Activated CD8-positive, alpha-beta T cell treated with anti-CD3 and anti-CD28 coated beads, Interleukin-2, amount 10 ng/mL, durations not matched to agents 7 days and 5 days (primary cell): ENCODE results near the gene FKBP4. TPM values are rescaled to one million over a fixed set of nuclear protein-coding genes. Genes with fewer than 3 reads are reported as not detected.

ENCODE experiments used
- ATAC-seq: fragments of 150-1000 bp; cut with Tn5 transposase; one replicate; pipeline ENCODE4 v1.10.0; 2021; ENCODE audit warnings: moderate library complexity
- CTCF ChIA-PET: fragments of 350-600 bp; sonication (Branson Sonifier 250); formaldehyde crosslinking; loops from one replicate; lab custom pipeline; 2021; ENCODE audit warnings: antibody characterized with exemption; lab: Charles Lee
- POLR2A ChIA-PET: fragments of 350-600 bp; sonication (Branson Sonifier 250); formaldehyde crosslinking; loops from one replicate; lab custom pipeline; 2021; ENCODE audit warnings: antibody characterized with exemption; lab: Charles Lee
- DNase-seq: peaks from one replicate; pipeline ENCODE4 v3.0.0-alpha.2; 2020
- H3K27ac Mint-ChIP-seq: one replicate; pipeline ENCODE4 v1.8.0; 2021; ENCODE audit warnings: mild to moderate bottlenecking, mixed read lengths
- H3K27me3 Mint-ChIP-seq: one replicate; pipeline ENCODE4 v1.8.0; 2021; ENCODE audit warnings: low read depth, mixed read lengths
- H3K36me3 Mint-ChIP-seq: one replicate; pipeline ENCODE4 v1.8.0; 2021; ENCODE audit warnings: low read depth, mixed read lengths
- H3K4me1 Mint-ChIP-seq: one replicate; pipeline ENCODE4 v1.8.0; 2021; ENCODE audit warnings: low read depth, mixed read lengths
- H3K4me3 Mint-ChIP-seq: one replicate; pipeline ENCODE4 v1.8.0; 2021; ENCODE audit warnings: mild to moderate bottlenecking, mixed read lengths
- H3K9me3 Mint-ChIP-seq: one replicate; pipeline ENCODE4 v1.8.0; 2022; ENCODE audit warnings: mixed read lengths; ENCODE audit not compliant: insufficient read depth
- total RNA-seq, 2 experiments: library from RNA; stranded (reverse); gene quantifications; one replicate each; pipeline ENCODE4 v1.2.3, GENCODE V29; 2021

FKBP4 gene
- total RNA-seq, 2 experiments from 2014 or later = 91.5 to 102 TPM

DNA sequence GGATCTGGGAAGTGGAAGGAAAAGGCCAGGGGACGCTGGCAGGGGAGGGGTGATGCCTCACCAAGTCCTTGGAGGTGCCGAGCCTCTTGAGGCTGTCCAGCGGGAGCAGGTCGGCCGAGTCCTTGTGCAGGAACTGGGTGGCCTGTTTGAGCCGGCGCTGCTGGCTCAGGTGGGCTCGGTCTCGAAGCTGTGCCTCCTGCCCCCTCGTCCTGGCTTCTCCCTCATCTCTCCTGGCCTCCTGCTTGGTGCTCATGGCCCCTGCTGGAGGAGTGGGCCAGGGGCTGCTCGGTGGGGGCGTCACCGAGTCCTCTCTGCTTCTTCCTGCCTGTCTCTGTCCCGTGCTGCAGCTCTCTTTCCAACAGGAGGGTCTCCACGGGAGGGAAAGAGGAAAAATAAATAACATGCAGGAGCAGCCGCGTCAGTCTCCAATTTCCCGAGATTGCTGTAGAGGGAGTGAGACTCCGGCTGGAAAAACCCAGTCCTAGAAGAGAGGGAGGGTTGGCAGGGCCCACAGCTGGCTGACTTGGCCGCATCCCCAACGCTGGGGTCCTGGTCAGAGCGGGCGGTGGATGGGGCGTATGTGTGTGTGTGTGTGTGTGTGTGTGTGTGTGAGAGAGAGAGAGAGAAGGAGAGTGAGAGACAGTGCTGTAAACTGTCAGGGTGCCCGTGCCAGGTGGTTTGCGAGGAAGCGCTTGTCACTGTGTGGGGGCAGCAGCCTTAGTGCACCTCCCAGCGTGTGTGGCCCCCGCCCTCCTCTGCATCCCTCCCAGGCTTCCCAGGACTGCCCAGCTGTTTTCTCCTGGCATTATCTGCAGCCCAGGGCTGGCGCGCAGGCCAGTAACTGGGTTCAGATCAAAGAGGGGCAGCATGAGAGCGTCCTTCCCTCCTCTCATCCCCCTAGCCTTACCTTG lies 40.1 kb downstream of the FKBP4 start, which contains the start of gene NRIP2:
NRIP2 (minus strand) TSS at position 455 of the 911 bp plus-strand sequence; CDS start at position 403, 52 bp downstream.
- ChIA-PET CTCF (interaction anchor here (1.4 kb wide), 1 partner anchor 11 kb away, joined by 5 read pairs; no protein-coding TSS in a partner anchor), POLR2A (interaction anchor here (1.0 to 1.2 kb wide), 2 partner anchors 22 to 42 kb away, joined by 3 to 5 read pairs; partner anchors contain the start of genes FOXM1, ITFG2 and RHNO1)
- Mint-ChIP-seq H3K27me3 (no peaks in the 10 kb centered on the region), H3K27ac (no peak within 1 kb of the TSS), H3K36me3 (peaks cover 17% of the 10 kb centered on the region), H3K4me1 (no peaks in the 10 kb centered on the region), H3K9me3 (no peaks in the 10 kb centered on the region), H3K4me3 (no peak within 1 kb of the TSS)
- ATAC-seq (no peak), DNase-seq (no peak)

DNA sequence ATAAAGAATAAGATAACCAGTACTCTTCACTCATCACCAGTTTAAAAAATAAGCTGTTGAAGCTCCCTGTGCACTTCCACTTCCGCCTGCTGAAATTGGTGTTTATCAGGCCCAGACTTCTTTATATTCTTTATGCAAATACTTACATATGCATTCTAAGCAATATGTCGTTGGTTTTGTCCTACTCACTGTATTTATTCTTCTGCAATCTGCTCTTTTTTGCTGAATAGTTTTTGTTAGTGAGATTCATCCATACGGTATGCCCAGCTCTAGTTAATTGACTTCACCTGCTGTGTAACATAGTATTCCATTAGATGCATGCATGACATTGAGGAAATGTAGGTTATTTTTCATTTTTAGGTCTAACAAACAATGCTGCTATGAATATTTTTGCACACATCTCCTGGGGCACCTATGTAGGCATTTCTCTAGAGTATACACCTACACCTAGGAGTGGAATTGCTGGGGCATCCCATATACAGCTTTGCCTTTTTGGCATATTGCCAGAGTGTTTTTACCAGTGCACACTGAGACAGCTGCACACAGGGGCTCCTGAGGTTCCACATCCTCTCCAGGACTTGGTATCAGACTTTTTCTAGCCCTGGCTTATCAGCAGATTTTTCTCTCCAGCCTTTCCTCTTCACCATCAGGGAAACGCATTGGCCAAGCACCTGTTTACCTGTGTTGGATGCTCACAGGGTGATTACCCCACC lies 41.1 kb downstream of the FKBP4 start:
- H3K36me3 Mint-ChIP-seq = peaks cover 14% of the 10 kb centered on the region
- CTCF ChIA-PET = no interaction called here
- no peaks in the 10 kb centered on the region for H3K9me3 Mint-ChIP-seq
- no peak overlapping the region for H3K4me3 Mint-ChIP-seq
- no peak for ATAC-seq
- POLR2A ChIA-PET = interaction anchor here (1.0 kb wide), 1 partner anchor 41 kb away, joined by 5 read pairs; the partner anchor contains the start of genes FOXM1 and RHNO1
- H3K27ac Mint-ChIP-seq = no peak overlapping the region
- DNase-seq = no peak
- no peaks in the 10 kb centered on the region for H3K27me3 Mint-ChIP-seq
- H3K4me1 Mint-ChIP-seq = no peaks in the 10 kb centered on the region

DNA sequence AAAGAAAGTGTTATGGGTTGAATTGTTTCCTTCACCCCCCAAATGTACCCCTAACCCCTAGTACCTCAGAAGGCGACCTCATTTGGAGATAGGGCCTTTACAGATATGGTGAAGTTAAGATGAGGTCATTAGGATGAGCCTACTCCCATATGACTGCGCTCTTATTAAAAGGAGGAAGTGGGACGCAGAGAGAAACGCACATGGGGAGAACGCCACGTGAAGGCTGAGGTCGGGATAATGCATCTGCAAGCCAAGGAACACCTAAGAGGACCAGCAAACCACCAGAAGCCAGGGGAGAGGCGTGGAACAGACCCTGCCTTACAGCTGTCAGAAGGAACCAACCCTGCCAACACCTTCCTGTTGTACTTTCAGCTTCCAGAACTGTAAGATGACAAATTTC lies 41.8 kb downstream of the FKBP4 start:
- Mint-ChIP-seq H3K27me3 (no peaks in the 10 kb centered on the region), H3K4me3 (no peak overlapping the region), H3K9me3 (no peaks in the 10 kb centered on the region), H3K27ac (no peak overlapping the region), H3K4me1 (no peaks in the 10 kb centered on the region), H3K36me3 (peaks cover 10% of the 10 kb centered on the region)
- CTCF ChIA-PET = no interaction called here
- POLR2A ChIA-PET = no interaction called here
- DNase-seq (no peak), ATAC-seq (no peak)

DNA sequence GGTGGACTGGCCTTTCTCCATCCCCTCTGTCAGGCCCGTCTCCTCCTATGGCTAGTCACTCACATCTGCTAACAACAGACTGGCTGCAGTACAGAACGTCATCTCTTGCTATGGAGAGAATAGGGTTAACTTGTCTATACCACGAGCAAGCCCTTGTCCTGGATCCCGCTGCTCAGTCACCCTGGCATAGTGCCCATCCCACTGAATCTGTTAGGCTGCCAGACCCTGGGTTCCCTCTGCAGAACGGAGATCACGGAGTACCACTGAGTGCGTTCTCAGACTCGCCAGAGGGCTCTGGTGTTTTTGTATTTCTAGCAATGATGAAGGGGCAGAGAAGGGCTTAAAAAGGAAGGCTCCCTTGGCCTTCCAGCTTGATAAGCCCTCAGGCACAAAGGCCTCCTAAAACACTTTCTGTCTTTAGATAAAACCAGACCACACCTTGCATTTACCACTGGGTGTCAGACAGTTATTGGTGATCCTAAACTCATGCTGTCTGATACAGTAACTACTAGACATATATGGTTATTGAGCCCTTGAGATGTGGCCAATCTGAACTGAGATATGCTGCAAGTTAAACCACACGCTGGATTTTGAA lies 46.4 kb downstream of the FKBP4 start:
- DNase-seq (no peak), ATAC-seq (no peak)
- Mint-ChIP-seq H3K4me1 (no peaks in the 10 kb centered on the region), H3K9me3 (no peaks in the 10 kb centered on the region), H3K27me3 (no peaks in the 10 kb centered on the region), H3K4me3 (no peak overlapping the region), H3K27ac (no peak overlapping the region), H3K36me3 (peaks cover 13% of the 10 kb centered on the region)
- ChIA-PET CTCF (no interaction called here), POLR2A (no interaction called here)

DNA sequence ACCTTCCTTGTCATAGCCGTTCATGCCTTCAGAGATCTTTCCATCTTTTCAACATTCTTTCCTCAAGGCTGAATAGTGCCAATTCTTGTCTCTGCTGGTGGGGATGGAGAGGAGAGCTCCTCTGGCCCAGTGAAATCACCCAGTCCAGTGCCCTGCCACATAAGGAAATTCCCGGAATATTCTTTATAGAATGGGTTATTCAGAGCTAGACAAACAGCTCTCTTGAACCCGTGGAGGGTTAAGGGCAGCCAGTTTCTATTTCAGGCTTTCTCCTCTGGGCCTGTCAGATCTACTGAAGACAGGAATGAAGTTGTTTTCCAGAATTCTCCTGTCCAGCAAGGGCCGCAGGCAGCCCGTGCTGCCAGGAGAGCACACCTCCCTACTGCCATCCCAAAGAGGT lies 48.2 kb downstream of the FKBP4 start:
- H3K9me3 Mint-ChIP-seq = no peaks in the 10 kb centered on the region
- no peaks in the 10 kb centered on the region for H3K27me3 Mint-ChIP-seq
- CTCF ChIA-PET = no interaction called here
- no peaks in the 10 kb centered on the region for H3K4me1 Mint-ChIP-seq
- H3K27ac Mint-ChIP-seq = no peak overlapping the region
- DNase-seq = no peak
- POLR2A ChIA-PET = no interaction called here
- peaks cover 10% of the 10 kb centered on the region for H3K36me3 Mint-ChIP-seq
- no peak overlapping the region for H3K4me3 Mint-ChIP-seq
- no peak for ATAC-seq

- Mint-ChIP-seq H3K4me1 (no peaks in the 10 kb centered on the region), H3K4me3 (no peak overlapping the region), H3K36me3 (peaks cover 5% of the 10 kb centered on the region), H3K27me3 (no peaks in the 10 kb centered on the region), H3K27ac (no peak overlapping the region), H3K9me3 (no peaks in the 10 kb centered on the region)
- DNase-seq = no peak
- POLR2A ChIA-PET = interaction anchor here (1.2 to 1.3 kb wide), 2 partner anchors 10 to 32 kb away, joined by 3 to 4 read pairs; partner anchors contain the start of genes FOXM1 and RHNO1
- CTCF ChIA-PET = interaction anchor here (1.0 to 3.1 kb wide), 5 partner anchors 9 to 162 kb away, joined by 3 to 11 read pairs (median 5); no protein-coding TSS in a partner anchor
- no peak for ATAC-seq
Measured at GRCh38 chr12:2844786-2845185, 50.0 kb downstream of the FKBP4 start.

- no peaks in the 10 kb centered on the region for H3K27me3 Mint-ChIP-seq
- no peak overlapping the region for H3K4me3 Mint-ChIP-seq
- DNase-seq = no peak
- no peak overlapping the region for H3K27ac Mint-ChIP-seq
- H3K4me1 Mint-ChIP-seq = no peaks in the 10 kb centered on the region
- CTCF ChIA-PET = interaction anchor here (1.0 to 3.1 kb wide), 7 partner anchors 9 to 162 kb away, joined by 3 to 11 read pairs (median 4); no protein-coding TSS in a partner anchor
- H3K36me3 Mint-ChIP-seq = peaks cover 4% of the 10 kb centered on the region
- H3K9me3 Mint-ChIP-seq = no peaks in the 10 kb centered on the region
- ATAC-seq = no peak
- POLR2A ChIA-PET = interaction anchor here (0.9 to 1.3 kb wide), 3 partner anchors 10 to 32 kb away, joined by 3 to 4 read pairs (median 3); partner anchors contain the start of genes FOXM1, RHNO1 and TEX52
Measured at GRCh38 chr12:2845280-2845679, 50.5 kb downstream of the FKBP4 start.

DNA sequence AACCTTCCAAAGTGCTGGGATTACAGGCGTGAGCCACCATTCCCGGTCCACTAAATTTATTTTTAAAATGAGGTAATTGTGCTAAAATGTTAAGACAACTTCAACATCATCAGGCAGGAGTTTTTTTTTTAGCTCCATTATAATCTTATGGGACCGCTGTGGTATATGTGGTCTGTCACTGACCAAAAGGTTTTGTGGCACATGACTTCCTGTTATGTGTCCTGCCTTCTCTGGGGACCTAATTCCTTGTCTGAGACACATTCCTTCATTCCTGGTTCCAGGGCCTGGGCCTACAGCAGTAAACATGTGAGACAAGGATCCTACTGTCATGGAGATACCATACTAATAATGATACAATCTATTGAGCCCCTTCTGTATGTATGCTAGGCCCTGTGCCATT lies 57.2 kb downstream of the FKBP4 start:
- CTCF ChIA-PET = interaction anchor here (1.4 kb wide), 1 partner anchor 92 kb away, joined by 4 read pairs; no protein-coding TSS in a partner anchor

DNA sequence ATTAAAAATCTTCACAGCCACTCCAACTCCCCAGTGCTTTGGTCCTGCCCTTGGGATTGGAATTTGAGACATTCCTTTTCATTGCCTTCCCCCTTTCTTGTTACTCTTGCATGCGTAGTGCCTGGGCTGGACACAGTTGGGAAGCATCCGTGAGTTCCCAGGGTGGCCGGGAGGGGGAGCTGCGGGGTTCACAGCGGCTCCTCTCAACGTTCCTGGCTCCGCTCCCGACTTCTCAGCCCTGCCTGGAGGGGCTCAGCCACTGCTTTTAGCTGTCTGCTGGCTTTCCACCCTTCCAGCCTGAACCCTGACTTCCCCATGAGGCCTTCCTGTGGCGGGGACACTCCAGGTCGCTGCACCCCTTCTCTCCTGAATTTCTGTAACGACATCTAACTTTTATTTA lies 58.9 kb downstream of the FKBP4 start:
- DNase-seq (peak; percentile 54), ATAC-seq (peak; percentile 65)
- no peak overlapping the region for H3K4me3 Mint-ChIP-seq
- no peak overlapping the region for H3K27ac Mint-ChIP-seq
- no peaks in the 10 kb centered on the region for H3K9me3 Mint-ChIP-seq
- ChIA-PET CTCF (interaction anchor here (1.0 to 2.3 kb wide), 14 partner anchors 8 to 181 kb away, joined by 3 to 17 read pairs (median 4); partner anchors contain the start of genes FOXM1, RHNO1 and TULP3), POLR2A (interaction anchor here (1.1 kb wide), 1 partner anchor 23 kb away, joined by 4 read pairs; the partner anchor contains the start of genes FOXM1 and RHNO1)
- peaks cover 8% of the 10 kb centered on the region for H3K36me3 Mint-ChIP-seq
- H3K27me3 Mint-ChIP-seq = no peaks in the 10 kb centered on the region
- no peaks in the 10 kb centered on the region for H3K4me1 Mint-ChIP-seq

More for the DNA sequence above, 57.2 kb downstream of the FKBP4 start:
- POLR2A ChIA-PET = interaction anchor here (0.6 kb wide), 1 partner anchor 1551 kb away, joined by 6 read pairs; no protein-coding TSS in a partner anchor
- no peak overlapping the region for H3K4me3 Mint-ChIP-seq
- H3K27me3 Mint-ChIP-seq = no peaks in the 10 kb centered on the region
- H3K36me3 Mint-ChIP-seq = no peaks in the 10 kb centered on the region
- H3K27ac Mint-ChIP-seq = no peak overlapping the region
- H3K4me1 Mint-ChIP-seq = no peaks in the 10 kb centered on the region
- DNase-seq (no peak), ATAC-seq (no peak)
- H3K9me3 Mint-ChIP-seq = no peaks in the 10 kb centered on the region
